BLaER1 treated with 17β-estradiol and CSF1 and Interleukin-3, amounts not matched to agents 10 nM and 100 nM (cell line): Measurements from ENCODE around the gene SEMA4D.

Source experiments
- H3K27ac ChIP-seq, 11 experiments: shearing (Covaris generic); formaldehyde crosslinking; 2 replicates each; pipeline ENCODE4 v1.8.1; 2022
- H3K27me3 ChIP-seq, 11 experiments: shearing (Covaris generic); formaldehyde crosslinking; 2 replicates each; pipeline ENCODE4 v1.8.1; 2022
- H3K36me3 ChIP-seq, 11 experiments: shearing (Covaris generic); formaldehyde crosslinking; 2 replicates each; pipeline ENCODE4 v1.8.1; 2022
- H3K4me1 ChIP-seq, 10 experiments: shearing (Covaris generic); formaldehyde crosslinking; 2 replicates each; pipeline ENCODE4 v1.8.1; 2022
- H3K4me2 ChIP-seq, 11 experiments: shearing (Covaris generic); formaldehyde crosslinking; 2 replicates each; pipeline ENCODE4 v1.8.1; 2022
- H3K4me3 ChIP-seq, 10 experiments: shearing (Covaris generic); formaldehyde crosslinking; 2 replicates each; pipeline ENCODE4 v1.8.1; 2022
- H3K9ac ChIP-seq, 11 experiments: shearing (Covaris generic); formaldehyde crosslinking; 2 replicates each; pipeline ENCODE4 v1.8.1; 2022
- H3K9me3 ChIP-seq, 11 experiments: shearing (Covaris generic); formaldehyde crosslinking; replicated peaks in 1 of 11; 2 replicates each; pipeline ENCODE4 v1.8.1; 2022
- H4K20me1 ChIP-seq, 11 experiments: shearing (Covaris generic); formaldehyde crosslinking; 2 replicates each; pipeline ENCODE4 v1.8.1; 2022
- Cebpa-rat ChIP-seq, 11 experiments: shearing (Covaris generic); IDR thresholded peaks; 2 replicates each; pipeline ENCODE4 v1.8.1; 2022

The SEMA4D gene

GRCh38 chr9:89339807-89340206 lies 158.1 kb downstream of the SEMA4D start:
- no peaks in the 10 kb centered on the region for H3K27me3 ChIP-seq
- H3K36me3 ChIP-seq, result peaks cover 98 to 100% (median 100%) of the 10 kb centered on the region in 11 experiments
- no peak overlapping the region for H3K4me3 ChIP-seq
- no peak for TF ChIP-seq Cebpa-rat (IDR thresholded peaks at IDR 0.05)
- H3K4me2 ChIP-seq, result no peak overlapping the region
- H3K4me1 ChIP-seq, result no peaks in the 10 kb centered on the region
- H3K9ac ChIP-seq, result no peak overlapping the region
- H3K9me3 ChIP-seq, result peaks cover 0 to 15% (median 0%) of the 10 kb centered on the region in 11 experiments; a peak in 9 of 22 replicates
- peaks cover 0 to 3% (median 0%) of the 10 kb centered on the region in 11 experiments; a peak in 1 of 22 replicates for H4K20me1 ChIP-seq
- H3K27ac ChIP-seq, result no peak overlapping the region

GRCh38 chr9:89330513-89330912 lies 167.4 kb downstream of the SEMA4D start:
- Histone ChIP-seq H3K4me3 (no peak overlapping the region), H4K20me1 (peaks cover 0 to 37% (median 10%) of the 10 kb centered on the region in 11 experiments; a peak in 13 of 22 replicates), H3K9ac (no peak overlapping the region), H3K4me1 (no peaks in the 10 kb centered on the region), H3K27ac (no peak overlapping the region), H3K4me2 (no peak overlapping the region), H3K27me3 (no peaks in the 10 kb centered on the region), H3K36me3 (peaks cover 93 to 100% (median 98%) of the 10 kb centered on the region in 11 experiments), H3K9me3 (no peaks in the 10 kb centered on the region)
- TF ChIP-seq Cebpa-rat (IDR thresholded peaks at IDR 0.05), result no peak

- peaks cover 6 to 43% (median 13%) of the 10 kb centered on the region in 11 experiments; a peak in 19 of 22 replicates for H4K20me1 ChIP-seq
- H3K27me3 ChIP-seq, result no peaks in the 10 kb centered on the region
- no peak for TF ChIP-seq Cebpa-rat (IDR thresholded peaks at IDR 0.05)
- H3K27ac ChIP-seq, result no peak overlapping the region
- no peaks in the 10 kb centered on the region for H3K9me3 ChIP-seq
- no peaks in the 10 kb centered on the region for H3K4me1 ChIP-seq
- H3K4me2 ChIP-seq, result no peak overlapping the region
- no peak overlapping the region for H3K9ac ChIP-seq
- H3K36me3 ChIP-seq, result peaks cover 92 to 100% (median 95%) of the 10 kb centered on the region in 11 experiments
- H3K4me3 ChIP-seq, result no peak overlapping the region
Observed at GRCh38 chr9:89329917-89330316, 168.0 kb downstream of the SEMA4D start.

GRCh38 chr9:89328064-89328463 lies 169.8 kb downstream of the SEMA4D start:
- H4K20me1 ChIP-seq, result peaks cover 15 to 61% (median 31%) of the 10 kb centered on the region in 11 experiments; a peak in 20 of 22 replicates
- H3K27me3 ChIP-seq, result no peaks in the 10 kb centered on the region
- H3K4me1 ChIP-seq, result peaks cover 0 to 6% (median 5%) of the 10 kb centered on the region in 10 experiments; a peak in 6 of 20 replicates
- no peak overlapping the region for H3K4me3 ChIP-seq
- H3K27ac ChIP-seq, result no peak overlapping the region
- H3K4me2 ChIP-seq, result no peak overlapping the region
- no peak for TF ChIP-seq Cebpa-rat (IDR thresholded peaks at IDR 0.05)
- H3K9me3 ChIP-seq, result no peaks in the 10 kb centered on the region
- peaks cover 77 to 100% (median 92%) of the 10 kb centered on the region in 11 experiments for H3K36me3 ChIP-seq
- H3K9ac ChIP-seq, result no peak overlapping the region

- Histone ChIP-seq H4K20me1 (peaks cover 15 to 66% (median 40%) of the 10 kb centered on the region in 11 experiments; a peak in 20 of 22 replicates), H3K4me3 (no peak overlapping the region), H3K9me3 (no peaks in the 10 kb centered on the region), H3K27ac (no peak overlapping the region), H3K36me3 (peaks cover 54 to 97% (median 79%) of the 10 kb centered on the region in 11 experiments), H3K9ac (no peak overlapping the region), H3K4me2 (no peak overlapping the region), H3K4me1 (peaks cover 0 to 16% (median 7%) of the 10 kb centered on the region in 10 experiments; a peak in 11 of 20 replicates), H3K27me3 (no peaks in the 10 kb centered on the region)
- TF ChIP-seq Cebpa-rat (IDR thresholded peaks at IDR 0.05), result no peak
Observed at GRCh38 chr9:89325733-89326132, 172.2 kb downstream of the SEMA4D start.

GRCh38 chr9:89323390-89323789 lies 174.5 kb downstream of the SEMA4D start:
- no peak overlapping the region for H3K4me3 ChIP-seq
- peaks cover 31 to 86% (median 61%) of the 10 kb centered on the region in 11 experiments for H3K36me3 ChIP-seq
- peaks cover 14 to 62% (median 33%) of the 10 kb centered on the region in 11 experiments; a peak in 19 of 22 replicates for H4K20me1 ChIP-seq
- no peak overlapping the region; a peak in 1 of 22 replicates for H3K9ac ChIP-seq
- H3K4me2 ChIP-seq, result peak overlapping the region in 3 of 11 experiments; percentile 16 to 19 (median 17); a peak in 1 of 22 replicates
- peaks cover 13 to 30% (median 21%) of the 10 kb centered on the region in 10 experiments for H3K4me1 ChIP-seq
- H3K27ac ChIP-seq, result no peak overlapping the region
- peak in 6 of 11 experiments; percentile 18 to 66 (median 58); a peak in 9 of 22 replicates for TF ChIP-seq Cebpa-rat (IDR thresholded peaks at IDR 0.05)
- H3K27me3 ChIP-seq, result no peaks in the 10 kb centered on the region
- no peaks in the 10 kb centered on the region for H3K9me3 ChIP-seq

- peak overlapping the region; percentile 94 to 100 (median 98) for H3K9ac ChIP-seq
- H3K4me1 ChIP-seq, result peaks cover 33 to 54% (median 49%) of the 10 kb centered on the region in 10 experiments
Observed at GRCh38 chr9:89319015-89319905, 178.7 kb downstream of the SEMA4D start.

GRCh38 chr9:89318123-89319014 lies 179.5 kb downstream of the SEMA4D start, which contains the start of gene SECISBP2:
TSS of gene SECISBP2 (plus strand) at chr9:89318500. CDS start at chr9:89318577, 77 bp downstream.
- no peaks in the 10 kb centered on the region for H3K27me3 ChIP-seq
- peaks cover 13 to 83% (median 57%) of the 10 kb centered on the region in 11 experiments; a peak in 21 of 22 replicates for H3K36me3 ChIP-seq
- H3K9ac ChIP-seq, result peak within 1 kb of the TSS; percentile 94 to 100 (median 98)
- peaks cover 2 to 44% (median 27%) of the 10 kb centered on the region in 11 experiments; a peak in 20 of 22 replicates for H4K20me1 ChIP-seq
- H3K4me3 ChIP-seq, result peak within 1 kb of the TSS; percentile 52 to 80 (median 73)
- H3K4me1 ChIP-seq, result peaks cover 41 to 60% (median 56%) of the 10 kb centered on the region in 10 experiments
- peak within 1 kb of the TSS; percentile 89 to 97 (median 92) for H3K4me2 ChIP-seq
- H3K9me3 ChIP-seq, result no peaks in the 10 kb centered on the region
- peak within 1 kb of the TSS; percentile 95 to 100 (median 99) for H3K27ac ChIP-seq
- TF ChIP-seq Cebpa-rat (IDR thresholded peaks at IDR 0.05), result peak in 3 of 11 experiments; percentile 39 to 56 (median 42); a peak in 2 of 22 replicates

More at GRCh38 chr9:89319015-89319905, 178.7 kb downstream of the SEMA4D start:
- Histone ChIP-seq H3K27ac (peak overlapping the region; percentile 95 to 100 (median 99)), H3K4me3 (peak overlapping the region; percentile 52 to 80 (median 73)), H3K4me2 (peak overlapping the region; percentile 83 to 97 (median 92)), H3K27me3 (no peaks in the 10 kb centered on the region), H4K20me1 (peaks cover 6 to 44% (median 26%) of the 10 kb centered on the region in 11 experiments; a peak in 20 of 22 replicates), H3K9me3 (no peaks in the 10 kb centered on the region), H3K36me3 (peaks cover 13 to 83% (median 59%) of the 10 kb centered on the region in 11 experiments; a peak in 21 of 22 replicates)
- TF ChIP-seq Cebpa-rat (IDR thresholded peaks at IDR 0.05), result peak in 2 of 11 experiments; percentile 25 to 48; a peak in 3 of 22 replicates
